ENCODE results near the gene GPHN. TPM values are rescaled to one million over a fixed set of nuclear protein-coding genes. Genes with fewer than 3 reads are reported as not detected.

The GPHN gene
- total and polyA plus RNA-seq, 2 of the 4 experiments (the other 2 are of a cell fraction), result 8.0 to 8.1 TPM

DNA sequence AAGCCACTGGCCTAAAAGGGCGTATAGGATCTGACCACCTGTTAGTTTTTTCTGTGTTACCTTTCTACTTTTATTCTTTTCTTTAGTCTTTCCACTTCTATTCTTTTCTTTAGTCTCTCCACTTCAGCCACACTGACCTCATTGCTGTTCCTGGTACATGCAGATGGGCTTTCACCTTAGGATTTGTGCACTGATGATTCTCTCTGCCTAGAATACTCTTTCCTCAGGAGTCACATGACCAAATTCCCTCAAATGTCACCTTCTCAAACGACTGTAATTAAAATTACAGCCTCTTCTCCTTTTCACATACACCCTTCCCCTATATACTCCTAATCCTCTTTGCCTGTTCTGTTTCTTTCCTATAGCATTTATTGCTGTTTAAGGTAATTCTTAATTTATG is 36.0 kb downstream of the GPHN start:
- Histone ChIP-seq H3K27me3 (ENCODE audit: control insufficient read depth, insufficient read depth, low read length) (no peaks in the 10 kb centered on the region), H3K4me1 (ENCODE audit: control insufficient read depth, insufficient read depth, low read length) (no peaks in the 10 kb centered on the region), H3K9me3 (ENCODE audit: control insufficient read depth, insufficient read depth, low read length) (no peaks in the 10 kb centered on the region), H3K18ac (ENCODE audit: low read depth, low read length) (no peak overlapping the region), H4K91ac (ENCODE audit: insufficient read depth, low read depth, low read length) (no peak overlapping the region), H3K36me3 (ENCODE audit: control insufficient read depth, insufficient read depth, low read length) (no peaks in the 10 kb centered on the region), H2BK120ac (ENCODE audit: low read depth, low read length) (no peak overlapping the region), H4K5ac (ENCODE audit: low read depth, low read length) (no peak overlapping the region), H3K79me1 (ENCODE audit: low read depth in 1 of 2, low read length in 2 of 2) (no peaks in the 10 kb centered on the region), H2AK9ac (replicated peaks; ENCODE audit: low read depth, low read length, poor library complexity) (no peak overlapping the region), H2BK20ac (ENCODE audit: low read depth, low read length) (no peak overlapping the region), H2BK15ac (ENCODE audit: low read depth, low read length) (no peak overlapping the region), H4K20me1 (ENCODE audit: insufficient read depth, low read length) (no peaks in the 10 kb centered on the region), H3K23ac (ENCODE audit: low read depth, low read length) (no peak overlapping the region), H3K4ac (ENCODE audit: low read depth, low read length) (no peak overlapping the region), H2AFZ (replicated peaks; ENCODE audit: low read length, poor library complexity) (no peak overlapping the region), H3K14ac (replicated peaks; ENCODE audit: low read depth, low read length) (no peak overlapping the region), H3K27ac (ENCODE audit: insufficient read depth, low read length) (no peak overlapping the region), H2BK5ac (ENCODE audit: low read depth, low read length, poor library complexity, severe bottlenecking) (no peak overlapping the region), H2AK5ac (ENCODE audit: low read depth, low read length) (no peak overlapping the region), H4K8ac (ENCODE audit: low read depth in 2 of 2, low read length in 2 of 2) (no peak overlapping the region), H3K56ac (ENCODE audit: extremely low read depth, insufficient read depth, low read length) (no peak overlapping the region), H3K9me1 (ENCODE audit: insufficient read depth, low read length) (no peaks in the 10 kb centered on the region), H3K4me2 (ENCODE audit: low read depth, low read length) (no peak overlapping the region), H3K4me3 (ENCODE audit: insufficient read depth, low read depth, low read length) (no peak overlapping the region), H3K9ac (ENCODE audit: low read depth, low read length) (no peak overlapping the region)
- DNase-seq, result no peak
- ChIA-PET POLR2A (ENCODE audit: unreplicated experiment) (no interaction called here), CTCF (no interaction called here)
- TF ChIP-seq FOS (IDR thresholded peaks at IDR 0.05; ENCODE audit: low read depth, low read length) (no peak), RFX5 (IDR thresholded peaks at IDR 0.05; ENCODE audit: low read depth, low read length) (no peak), SMC3 (IDR thresholded peaks at IDR 0.05; ENCODE audit: low read depth, low read length) (no peak), POLR2A (IDR thresholded peaks at IDR 0.05; ENCODE audit: low read depth, low read length) (no peak), CHD1 (IDR thresholded peaks at IDR 0.05; ENCODE audit: low read depth, low read length) (no peak), BHLHE40 (IDR thresholded peaks at IDR 0.05; ENCODE audit: low read depth, low read length) (no peak), NFE2L2 (IDR thresholded peaks at IDR 0.05; ENCODE audit: low read depth, low read length) (no peak), MAFK (IDR thresholded peaks at IDR 0.05; ENCODE audit: low read depth, low read length) (no peak), RCOR1 (IDR thresholded peaks at IDR 0.05; ENCODE audit: insufficient replicate concordance, low read length) (no peak), CTCF (conservative IDR thresholded peaks at IDR 0.05; ENCODE audit: low read depth, low read length) (no peak), MAZ (IDR thresholded peaks at IDR 0.05; ENCODE audit: borderline replicate concordance, low read depth, low read length) (no peak), RAD21 (IDR thresholded peaks at IDR 0.05; ENCODE audit: low read length) (no peak), CEBPB (IDR thresholded peaks at IDR 0.05; ENCODE audit: low read depth, low read length) (no peak), MXI1 (IDR thresholded peaks at IDR 0.05; ENCODE audit: borderline replicate concordance, low read depth, low read length) (no peak)
- TF ChIP-seq, protein P1, sequence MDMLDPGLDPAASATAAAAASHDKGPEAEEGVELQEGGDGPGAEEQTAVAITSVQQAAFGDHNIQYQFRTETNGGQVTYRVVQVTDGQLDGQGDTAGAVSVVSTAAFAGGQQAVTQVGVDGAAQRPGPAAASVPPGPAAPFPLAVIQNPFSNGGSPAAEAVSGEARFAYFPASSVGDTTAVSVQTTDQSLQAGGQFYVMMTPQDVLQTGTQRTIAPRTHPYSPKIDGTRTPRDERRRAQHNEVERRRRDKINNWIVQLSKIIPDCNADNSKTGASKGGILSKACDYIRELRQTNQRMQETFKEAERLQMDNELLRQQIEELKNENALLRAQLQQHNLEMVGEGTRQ (IDR thresholded peaks at IDR 0.05; ENCODE audit: low read depth, low read length), result no peak
- TF ChIP-seq, protein P2, sequence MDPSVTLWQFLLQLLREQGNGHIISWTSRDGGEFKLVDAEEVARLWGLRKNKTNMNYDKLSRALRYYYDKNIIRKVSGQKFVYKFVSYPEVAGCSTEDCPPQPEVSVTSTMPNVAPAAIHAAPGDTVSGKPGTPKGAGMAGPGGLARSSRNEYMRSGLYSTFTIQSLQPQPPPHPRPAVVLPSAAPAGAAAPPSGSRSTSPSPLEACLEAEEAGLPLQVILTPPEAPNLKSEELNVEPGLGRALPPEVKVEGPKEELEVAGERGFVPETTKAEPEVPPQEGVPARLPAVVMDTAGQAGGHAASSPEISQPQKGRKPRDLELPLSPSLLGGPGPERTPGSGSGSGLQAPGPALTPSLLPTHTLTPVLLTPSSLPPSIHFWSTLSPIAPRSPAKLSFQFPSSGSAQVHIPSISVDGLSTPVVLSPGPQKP (IDR thresholded peaks at IDR 0.05; ENCODE audit: borderline replicate concordance, low read depth, low read length), result no peak
- 100% methylated on average over 1 of the region's 2 CpGs for whole genome bisulfite sequencing, 2 experiments (ENCODE audit: extremely low coverage in 2 of 2, insufficient read length in 1 of 2)
- no peak for ATAC-seq (ENCODE audit: low read depth)
- intact Hi-C loops (cut with micrococcal nuclease), result no loop called here
- in situ Hi-C loops (cut with MboI; ENCODE audit: low sequenced_read_pairs), result no loop called here
- dilution Hi-C loops (cut with HindIII; ENCODE audit: low sequenced_read_pairs, unreplicated experiment), result no loop called here
- BruUV-seq (replicated peaks), result no TSS peak
